Muscle of leg (tissue), 16 donors: ENCODE measurements around the gene BZW2. TPM values are rescaled to one million over a fixed set of nuclear protein-coding genes. Genes with fewer than 3 reads are reported as not detected.
A peak's percentile ranks its signal among the peaks of the same experiment; 100 is the strongest.

Experiments
- DNase-seq: peaks from one replicate; pipeline ENCODE4 v3.0.0; 2013
- H3K27ac ChIP-seq: one replicate; pipeline ENCODE4 v1.5.1; 2013; ENCODE audit warnings: mild to moderate bottlenecking, low read length, control low read depth
- H3K27me3 ChIP-seq: one replicate; pipeline ENCODE4 v1.6.1; 2013; ENCODE audit warnings: low read length; ENCODE audit not compliant: control insufficient read depth, insufficient read depth
- H3K36me3 ChIP-seq: one replicate; pipeline ENCODE4 v1.6.1; 2013; ENCODE audit warnings: low read length; ENCODE audit not compliant: control insufficient read depth, insufficient read depth
- H3K4me1 ChIP-seq: one replicate; pipeline ENCODE4 v1.6.1; 2013; ENCODE audit warnings: low read length; ENCODE audit not compliant: control insufficient read depth, insufficient read depth
- H3K4me3 ChIP-seq: one replicate; pipeline ENCODE4 v1.5.1; 2013; ENCODE audit warnings: low read length, control low read depth
- H3K9me3 ChIP-seq: replicated peaks from 2 replicates; pipeline ENCODE4 v1.6.1; 2013; ENCODE audit warnings: low read depth, low read length; ENCODE audit not compliant: control insufficient read depth
- WGBS: methylation state at CpG from one replicate; pipeline ENCODE4 v1.1.5; 2013; ENCODE audit warnings: missing lambda C conversion rate; ENCODE audit not compliant: insufficient coverage; 5-methylcytosine and 5-hydroxymethylcytosine counted together
- long read RNA-seq, 11 donors: transcript quantifications; one replicate each; lab custom pipeline, GENCODE V29; 2026
- polyA plus RNA-seq, 8 donors: library from polyadenylated mRNA; unstranded; fragments of 120-200 nt; gene quantifications; one replicate each; pipeline versions ENCODE4 v1.2.1 to v1.2.3, GENCODE V29; 2013; ENCODE audit warnings: inconsistent platforms in 1 of 8, low replicate concordance in 1 of 8; ENCODE audit not compliant: insufficient read length in 8 of 8, insufficient read depth in 1 of 8
- total RNA-seq: library from RNA; stranded (reverse); fragments of 120-200 nt; gene quantifications from one replicate; pipeline ENCODE4 v1.2.4, GENCODE V29; 2013

BZW2 gene
- total RNA-seq = 119 TPM
- 100 to 1,000 TPM; 130 to 186 (median 152) TPM for polyA plus RNA-seq
- long read RNA-seq, donor 1, transcript BZW2-201 (12 exons, 1,860 nt) = major isoform, 14 of 16 reads
- long read RNA-seq, donor 1, partial matches to known transcripts = 0 of 16 reads
- long read RNA-seq, donor 1, other reads (novel, unspliced or antisense) = 0 of 16 reads
- long read RNA-seq, donor 2, transcript BZW2-201 (12 exons, 1,860 nt) = major isoform, 6 of 7 reads
- long read RNA-seq, donor 2, partial matches to known transcripts = 0 of 7 reads
- long read RNA-seq, donor 2, other reads (novel, unspliced or antisense) = 0 of 7 reads
- long read RNA-seq, donor 3, transcript BZW2-201 (12 exons, 1,860 nt) = major isoform, 20 of 25 reads
- long read RNA-seq, donor 3, partial matches to known transcripts = 0 of 25 reads
- long read RNA-seq, donor 3, other reads (novel, unspliced or antisense) = 0 of 25 reads
- long read RNA-seq, donor 4, transcript BZW2-201 (12 exons, 1,860 nt) = major isoform, 21 of 23 reads
- long read RNA-seq, donor 4, partial matches to known transcripts = 0 of 23 reads
- long read RNA-seq, donor 4, other reads (novel, unspliced or antisense) = 0 of 23 reads
- long read RNA-seq, donor 5, transcript BZW2-207 (12 exons, 1,862 nt) = minor isoform, 9 of 57 reads
- long read RNA-seq, donor 5, transcript BZW2-201 (12 exons, 1,860 nt) = major isoform, 40 of 57 reads
- long read RNA-seq, donor 5, partial matches to known transcripts = 6 of 57 reads
- long read RNA-seq, donor 5, other reads (novel, unspliced or antisense) = 0 of 57 reads
- long read RNA-seq, donor 6, transcript BZW2-201 (12 exons, 1,860 nt) = major isoform, 55 of 77 reads
- long read RNA-seq, donor 6, transcript BZW2-207 (12 exons, 1,862 nt) = minor isoform, 13 of 77 reads
- long read RNA-seq, donor 6, partial matches to known transcripts = 5 of 77 reads
- long read RNA-seq, donor 6, other reads (novel, unspliced or antisense) = 0 of 77 reads
- long read RNA-seq, donor 7, transcript BZW2-207 (12 exons, 1,862 nt) = minor isoform, 9 of 41 reads
- long read RNA-seq, donor 7, transcript BZW2-201 (12 exons, 1,860 nt) = major isoform, 30 of 41 reads
- long read RNA-seq, donor 7, partial matches to known transcripts = 0 of 41 reads
- long read RNA-seq, donor 7, other reads (novel, unspliced or antisense) = 0 of 41 reads
- long read RNA-seq, donor 8, transcript BZW2-207 (12 exons, 1,862 nt) = minor isoform, 6 of 51 reads
- long read RNA-seq, donor 8, transcript BZW2-201 (12 exons, 1,860 nt) = major isoform, 31 of 51 reads
- long read RNA-seq, donor 8, partial matches to known transcripts = 14 of 51 reads
- long read RNA-seq, donor 8, other reads (novel, unspliced or antisense) = 0 of 51 reads
- long read RNA-seq, donor 9, transcript BZW2-201 (12 exons, 1,860 nt) = major isoform, 33 of 46 reads
- long read RNA-seq, donor 9, transcript BZW2-207 (12 exons, 1,862 nt) = minor isoform, 6 of 46 reads
- long read RNA-seq, donor 9, partial matches to known transcripts = 7 of 46 reads
- long read RNA-seq, donor 9, other reads (novel, unspliced or antisense) = 0 of 46 reads
- long read RNA-seq, donor 10, transcript BZW2-207 (12 exons, 1,862 nt) = minor isoform, 12 of 68 reads
- long read RNA-seq, donor 10, transcript BZW2-201 (12 exons, 1,860 nt) = major isoform, 39 of 68 reads
- long read RNA-seq, donor 10, partial matches to known transcripts = 17 of 68 reads
- long read RNA-seq, donor 10, other reads (novel, unspliced or antisense) = 0 of 68 reads
- long read RNA-seq, donor 11, transcript BZW2-201 (12 exons, 1,860 nt) = major isoform, 34 of 47 reads
- long read RNA-seq, donor 11, transcript BZW2-207 (12 exons, 1,862 nt) = minor isoform, 6 of 47 reads
- long read RNA-seq, donor 11, partial matches to known transcripts = 7 of 47 reads
- long read RNA-seq, donor 11, other reads (novel, unspliced or antisense) = 0 of 47 reads

DNA sequence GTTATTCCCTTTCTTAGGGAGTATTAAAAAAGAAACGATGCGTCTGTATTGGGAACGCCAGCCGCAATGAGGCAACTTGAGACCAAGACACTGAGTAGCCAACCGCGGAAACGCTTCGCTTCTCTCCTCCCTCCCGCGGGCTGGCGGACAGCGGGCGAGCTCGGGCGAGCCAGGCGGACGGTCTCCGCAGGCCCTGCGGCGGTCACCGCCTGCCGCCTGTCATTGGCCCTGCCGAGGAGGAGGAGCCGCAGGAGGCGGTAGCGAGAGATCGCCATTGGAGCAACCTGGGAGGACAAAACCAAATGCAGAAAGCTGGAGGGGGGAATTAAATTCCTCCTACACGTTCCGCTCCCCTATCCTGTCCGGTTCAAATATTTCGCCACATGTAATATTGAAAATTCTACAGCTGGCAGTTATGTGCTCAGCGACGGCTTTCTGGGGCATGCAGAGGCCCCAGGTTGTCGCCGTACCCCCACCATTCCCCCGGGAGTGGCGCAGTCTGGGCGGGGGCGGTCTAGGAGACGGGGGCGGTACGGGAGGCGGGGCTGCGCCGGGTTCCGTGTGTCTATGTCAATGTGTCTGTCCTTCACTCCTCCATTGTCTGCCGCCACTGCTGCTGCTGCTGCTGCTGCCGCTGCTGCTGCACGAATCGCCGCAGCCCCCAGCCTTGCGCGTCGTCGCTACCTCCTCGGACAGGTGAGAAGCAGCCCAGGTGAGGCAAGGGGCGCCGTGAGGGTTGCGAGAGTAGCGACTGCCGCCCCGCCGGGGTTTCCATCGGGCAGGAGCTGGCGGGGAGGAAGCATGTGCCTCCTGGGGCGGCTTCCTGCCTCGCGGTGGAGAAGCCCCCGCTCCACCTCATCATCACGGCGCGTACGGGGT lies at the start of gene BZW2, which contains the start of gene ANKMY2:
TSS of gene BZW2 (plus strand) at position 589 of the 879 bp plus-strand sequence. CDS start 19,263 bp downstream, outside the sequence.
TSS of gene ANKMY2 (minus strand) at position 162 of the 879 bp plus-strand sequence. CDS start 181 bp downstream, outside the sequence.
- Histone ChIP-seq H3K9me3 (no peaks in the 10 kb centered on the region), H3K4me1 (peaks cover 15% of the 10 kb centered on the region), H3K36me3 (no peaks in the 10 kb centered on the region), H3K4me3 (peak within 1 kb of the TSS; percentile 89), H3K27ac (peak within 1 kb of the TSS; percentile 96), H3K27me3 (no peaks in the 10 kb centered on the region)
- peak; percentile 99 for DNase-seq
- under 1% methylated on average over 51 of the region's 73 CpGs for WGBS

DNA sequence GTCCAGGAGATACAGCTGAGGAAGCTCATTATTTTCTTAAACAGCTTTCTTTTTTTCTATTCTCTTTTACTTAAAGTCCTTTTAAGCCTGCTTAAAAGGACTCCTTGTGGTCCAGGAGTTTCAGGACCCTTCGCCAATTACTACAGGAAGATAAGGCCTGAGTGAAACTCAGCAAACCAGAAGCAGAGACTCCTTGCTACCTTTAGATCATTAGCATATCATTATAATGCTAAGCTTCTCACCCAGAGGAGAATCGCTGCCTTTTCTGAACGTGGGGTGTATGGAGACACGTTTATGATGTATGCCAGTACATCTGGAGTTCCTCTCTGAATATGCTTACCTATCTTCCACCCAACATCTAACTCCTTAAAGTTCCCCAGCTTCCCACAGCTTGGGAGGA lies 48.0 kb upstream of the BZW2 start:
- Histone ChIP-seq H3K36me3 (peaks cover 38% of the 10 kb centered on the region), H3K4me3 (no peak overlapping the region)

DNA sequence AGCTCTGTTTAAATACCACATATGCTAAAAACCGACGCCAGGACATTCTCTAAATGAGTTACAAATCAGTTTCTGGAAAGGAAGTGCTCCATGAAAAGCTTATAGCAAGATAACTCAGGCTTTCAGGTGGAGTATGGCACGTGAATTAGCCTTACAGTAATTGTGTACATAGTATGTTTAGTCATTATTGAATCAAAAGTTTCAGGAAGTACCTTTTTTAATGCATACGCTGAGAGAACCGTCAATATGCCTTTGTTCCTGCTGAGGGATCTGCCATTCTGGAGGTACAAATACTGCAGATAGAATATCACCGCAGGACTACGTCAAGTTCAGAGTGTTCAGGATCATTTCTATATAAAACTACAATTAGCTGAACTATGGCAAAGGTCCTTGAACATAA lies 46.1 kb upstream of the BZW2 start:
- WGBS = 80% methylated on average over 3 of the region's 7 CpGs
- no peak overlapping the region for H3K27ac ChIP-seq
- H3K36me3 ChIP-seq = peaks cover 52% of the 10 kb centered on the region
- no peak for DNase-seq
- H3K27me3 ChIP-seq = no peaks in the 10 kb centered on the region
- H3K9me3 ChIP-seq = no peaks in the 10 kb centered on the region
- H3K4me1 ChIP-seq = no peaks in the 10 kb centered on the region
- no peak overlapping the region for H3K4me3 ChIP-seq

More for the DNA sequence above, 48.0 kb upstream of the BZW2 start:
- no peaks in the 10 kb centered on the region for H3K27me3 ChIP-seq
- H3K4me1 ChIP-seq = no peaks in the 10 kb centered on the region
- H3K9me3 ChIP-seq = no peaks in the 10 kb centered on the region
- no peak overlapping the region for H3K27ac ChIP-seq
- no peak for DNase-seq
- WGBS = no CpG with 5 or more reads among the region's 4 CpGs

DNA sequence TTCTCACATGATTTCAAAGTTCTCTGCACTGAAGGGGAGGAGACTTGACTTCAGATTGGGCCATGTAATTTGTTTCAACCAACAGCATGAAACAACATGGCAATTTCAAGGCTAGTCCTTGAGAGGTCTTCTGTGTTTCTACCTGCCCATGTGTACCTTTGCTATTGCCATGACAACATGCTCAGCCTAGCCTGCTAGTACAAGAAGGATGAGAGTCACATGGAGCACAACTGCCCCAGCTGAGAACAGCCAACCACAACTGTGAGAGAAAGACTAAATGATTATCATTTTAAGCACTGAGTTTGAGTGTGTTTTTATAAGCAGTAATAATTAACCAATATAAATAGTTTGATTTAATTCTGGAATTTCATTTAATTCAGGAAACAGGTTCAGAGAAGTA lies 42.3 kb upstream of the BZW2 start:
- Histone ChIP-seq H3K27ac (no peak overlapping the region), H3K9me3 (no peaks in the 10 kb centered on the region), H3K27me3 (no peaks in the 10 kb centered on the region), H3K36me3 (peaks cover 56% of the 10 kb centered on the region), H3K4me3 (no peak overlapping the region), H3K4me1 (no peaks in the 10 kb centered on the region)
- no peak for DNase-seq

DNA sequence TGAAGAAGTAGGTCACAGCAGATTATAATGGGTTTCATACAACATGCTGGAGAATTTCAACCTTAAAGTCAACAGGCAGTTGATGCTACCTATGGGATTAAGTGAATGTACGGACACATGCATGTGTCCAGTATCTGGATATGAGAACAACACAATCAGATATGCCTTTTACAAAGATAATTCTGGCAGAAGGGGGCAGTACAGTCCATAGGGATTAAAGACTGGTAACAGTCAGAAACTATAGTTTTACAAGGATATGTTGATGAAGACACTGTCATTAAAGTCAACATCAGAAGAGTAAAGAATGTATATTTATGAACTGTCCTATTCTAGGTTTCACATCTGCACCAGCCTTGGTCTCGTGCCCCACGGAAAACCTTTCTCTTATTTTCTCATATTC lies 41.9 kb upstream of the BZW2 start:
- Histone ChIP-seq H3K4me1 (no peaks in the 10 kb centered on the region), H3K9me3 (no peaks in the 10 kb centered on the region), H3K27ac (no peak overlapping the region), H3K27me3 (no peaks in the 10 kb centered on the region), H3K36me3 (peaks cover 52% of the 10 kb centered on the region), H3K4me3 (no peak overlapping the region)
- no peak for DNase-seq
- no CpG with 5 or more reads among the region's 3 CpGs for WGBS

DNA sequence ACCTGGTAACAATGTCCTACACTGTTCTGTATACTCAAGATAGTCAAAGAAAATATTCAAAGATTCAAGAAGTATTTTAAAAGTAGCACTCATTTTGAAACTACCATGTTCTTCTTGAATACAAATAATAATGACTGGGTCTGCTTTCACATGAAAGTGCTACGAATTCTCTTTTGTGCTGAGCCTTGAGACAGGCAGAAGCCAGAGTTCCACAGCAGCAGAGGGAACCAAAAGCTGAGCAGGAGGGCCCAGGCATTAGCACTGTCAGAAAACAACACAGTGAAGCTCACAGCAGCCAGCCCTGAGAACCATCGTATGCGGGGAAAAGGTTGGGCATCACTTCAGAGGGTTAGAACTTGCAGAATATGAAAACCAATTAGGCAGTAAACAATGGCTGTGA lies 39.3 kb upstream of the BZW2 start:
- Histone ChIP-seq H3K27ac (no peak overlapping the region), H3K4me3 (no peak overlapping the region), H3K4me1 (no peaks in the 10 kb centered on the region), H3K9me3 (no peaks in the 10 kb centered on the region), H3K36me3 (peaks cover 42% of the 10 kb centered on the region), H3K27me3 (no peaks in the 10 kb centered on the region)
- no peak for DNase-seq
- 86% methylated on average over 2 of the region's 3 CpGs for WGBS

DNA sequence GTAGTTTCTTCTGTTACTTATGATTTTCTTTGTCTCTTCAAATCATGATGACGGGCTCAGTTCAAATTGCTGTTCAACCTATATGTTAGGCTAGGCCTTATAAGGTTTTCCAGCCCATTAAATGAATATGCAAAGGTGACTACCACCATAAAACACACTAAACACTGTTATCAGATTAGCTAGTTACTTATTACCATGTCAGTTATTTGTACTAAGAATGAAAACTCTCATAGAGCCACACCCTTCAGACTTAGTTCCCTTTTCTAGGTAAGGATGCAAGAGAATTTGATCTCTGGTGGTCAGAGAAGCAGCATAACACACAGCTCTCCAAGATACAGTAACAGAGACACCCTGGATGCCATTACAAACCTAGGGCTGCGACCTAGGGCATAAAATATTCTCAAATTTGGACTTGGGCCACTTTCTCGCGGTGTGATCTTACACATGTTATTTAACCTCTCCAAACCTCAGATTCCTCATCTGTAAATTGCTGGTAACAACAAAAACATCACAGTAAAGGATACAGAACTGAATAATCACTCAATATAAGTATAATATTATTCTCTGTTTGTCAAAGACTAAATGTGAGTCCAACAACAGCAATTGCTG lies 36.0 kb upstream of the BZW2 start:
- WGBS = no CpG with 5 or more reads among the region's 4 CpGs
- Histone ChIP-seq H3K4me1 (no peaks in the 10 kb centered on the region), H3K4me3 (no peak overlapping the region), H3K27ac (no peak overlapping the region), H3K9me3 (no peaks in the 10 kb centered on the region), H3K27me3 (no peaks in the 10 kb centered on the region), H3K36me3 (peaks cover 24% of the 10 kb centered on the region)
- DNase-seq = no peak

DNA sequence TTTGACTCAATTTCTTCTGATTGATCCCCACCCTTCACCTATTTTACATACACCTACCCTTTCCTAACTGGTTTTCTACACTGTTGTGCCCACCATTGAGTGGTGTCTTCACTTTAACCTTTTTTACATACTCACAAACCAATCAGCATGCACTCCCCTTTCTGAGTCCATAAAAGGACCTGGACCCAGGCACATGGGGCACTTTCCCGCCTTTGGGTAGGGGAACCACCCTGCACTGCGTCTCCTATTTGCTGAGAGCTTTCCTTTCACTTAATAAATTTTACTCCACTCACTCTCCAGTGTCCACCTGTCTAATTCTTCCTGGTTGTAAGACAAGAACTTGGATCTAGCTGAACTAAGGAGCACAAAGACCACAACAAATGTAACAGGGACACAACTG lies 34.3 kb upstream of the BZW2 start:
- Histone ChIP-seq H3K27me3 (no peaks in the 10 kb centered on the region), H3K27ac (no peak overlapping the region), H3K9me3 (no peaks in the 10 kb centered on the region), H3K4me1 (no peaks in the 10 kb centered on the region), H3K4me3 (no peak overlapping the region), H3K36me3 (peaks cover 29% of the 10 kb centered on the region)
- WGBS = 100% methylated on average over 2 of the region's 2 CpGs
- no peak for DNase-seq
